Activated CD4-positive, CD25-positive, alpha-beta regulatory T cell treated with anti-CD3 and anti-CD28 coated beads, Interleukin-2, amount 50 U/mL, for 16 hours (primary cell): ENCODE measurements around the gene ADAMTS7.
"Not testable (repeated sequence)": the region's sequence is repeated elsewhere in the genome, so short reads cannot be mapped to it uniquely, and the experiment has no call there.

Experiments
- DNase-seq: peaks from one replicate; pipeline ENCODE4 v3.0.0-alpha.2; 2020; ENCODE audit warnings: low read depth, low spot score

Gene ADAMTS7, protein sequence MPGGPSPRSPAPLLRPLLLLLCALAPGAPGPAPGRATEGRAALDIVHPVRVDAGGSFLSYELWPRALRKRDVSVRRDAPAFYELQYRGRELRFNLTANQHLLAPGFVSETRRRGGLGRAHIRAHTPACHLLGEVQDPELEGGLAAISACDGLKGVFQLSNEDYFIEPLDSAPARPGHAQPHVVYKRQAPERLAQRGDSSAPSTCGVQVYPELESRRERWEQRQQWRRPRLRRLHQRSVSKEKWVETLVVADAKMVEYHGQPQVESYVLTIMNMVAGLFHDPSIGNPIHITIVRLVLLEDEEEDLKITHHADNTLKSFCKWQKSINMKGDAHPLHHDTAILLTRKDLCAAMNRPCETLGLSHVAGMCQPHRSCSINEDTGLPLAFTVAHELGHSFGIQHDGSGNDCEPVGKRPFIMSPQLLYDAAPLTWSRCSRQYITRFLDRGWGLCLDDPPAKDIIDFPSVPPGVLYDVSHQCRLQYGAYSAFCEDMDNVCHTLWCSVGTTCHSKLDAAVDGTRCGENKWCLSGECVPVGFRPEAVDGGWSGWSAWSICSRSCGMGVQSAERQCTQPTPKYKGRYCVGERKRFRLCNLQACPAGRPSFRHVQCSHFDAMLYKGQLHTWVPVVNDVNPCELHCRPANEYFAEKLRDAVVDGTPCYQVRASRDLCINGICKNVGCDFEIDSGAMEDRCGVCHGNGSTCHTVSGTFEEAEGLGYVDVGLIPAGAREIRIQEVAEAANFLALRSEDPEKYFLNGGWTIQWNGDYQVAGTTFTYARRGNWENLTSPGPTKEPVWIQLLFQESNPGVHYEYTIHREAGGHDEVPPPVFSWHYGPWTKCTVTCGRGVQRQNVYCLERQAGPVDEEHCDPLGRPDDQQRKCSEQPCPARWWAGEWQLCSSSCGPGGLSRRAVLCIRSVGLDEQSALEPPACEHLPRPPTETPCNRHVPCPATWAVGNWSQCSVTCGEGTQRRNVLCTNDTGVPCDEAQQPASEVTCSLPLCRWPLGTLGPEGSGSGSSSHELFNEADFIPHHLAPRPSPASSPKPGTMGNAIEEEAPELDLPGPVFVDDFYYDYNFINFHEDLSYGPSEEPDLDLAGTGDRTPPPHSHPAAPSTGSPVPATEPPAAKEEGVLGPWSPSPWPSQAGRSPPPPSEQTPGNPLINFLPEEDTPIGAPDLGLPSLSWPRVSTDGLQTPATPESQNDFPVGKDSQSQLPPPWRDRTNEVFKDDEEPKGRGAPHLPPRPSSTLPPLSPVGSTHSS (N-terminal part only)

GRCh38 chr15:78811124-78811824 lies at the start of gene ADAMTS7:
Gene ADAMTS7 (minus strand): TSS chr15:78811464. CDS start chr15:78811220, 244 bp downstream.
- DNase-seq = peak; percentile 16

- DNase-seq = peak; percentile 36
Observed at GRCh38 chr15:78859971-78860719, 48.9 kb upstream of the ADAMTS7 start.

DNA sequence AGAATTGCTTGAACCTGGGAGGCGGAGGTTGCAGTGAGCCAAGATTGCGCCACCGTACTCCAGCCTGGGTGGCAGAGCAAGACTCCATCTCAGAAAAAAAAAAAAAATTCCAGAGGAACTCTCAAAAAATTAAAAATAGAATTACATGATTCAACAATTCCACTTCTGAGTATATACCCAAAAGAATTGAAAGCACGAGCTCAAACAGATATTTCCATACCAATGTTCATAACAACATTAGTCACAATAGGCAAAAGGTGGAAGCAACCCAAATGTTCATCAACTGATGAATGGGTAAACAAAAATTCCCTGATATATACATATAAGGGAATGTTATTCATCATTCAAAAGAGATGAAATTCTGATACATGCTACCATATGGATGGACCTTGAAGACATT lies 44.5 kb upstream of the ADAMTS7 start:
- no peak for DNase-seq

DNA sequence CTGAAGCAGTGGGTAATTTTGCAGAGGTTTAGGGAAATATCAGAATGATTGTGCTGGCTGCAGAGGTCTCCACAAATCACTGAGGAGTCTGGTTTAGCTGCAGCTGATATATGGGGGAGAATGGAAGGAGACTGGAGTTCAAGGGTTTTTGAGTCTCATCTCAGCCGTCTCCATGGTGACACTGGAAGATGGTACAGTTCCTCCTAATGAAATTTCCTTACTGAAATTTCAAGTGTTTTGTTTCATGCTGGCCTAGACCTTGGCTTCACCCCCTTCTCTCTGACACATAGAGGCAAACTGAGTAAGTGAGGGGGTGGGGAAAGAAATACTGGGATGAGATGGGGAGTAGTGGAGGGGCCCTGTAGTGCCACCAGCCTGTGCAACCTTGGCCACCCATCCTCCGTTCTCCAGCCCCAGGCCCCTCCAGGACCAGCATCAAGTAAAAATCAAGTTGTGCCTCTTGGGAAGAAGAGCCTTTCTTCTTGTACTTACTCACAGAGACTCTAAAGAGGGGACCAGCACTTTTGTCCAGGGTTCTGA lies 43.6 kb upstream of the ADAMTS7 start:
- DNase-seq = no peak

- DNase-seq = no peak
Observed at GRCh38 chr15:78853500-78853899, 42.2 kb upstream of the ADAMTS7 start.

GRCh38 chr15:78850941-78851755 lies 39.9 kb upstream of the ADAMTS7 start:
- DNase-seq = no peak

GRCh38 chr15:78850352-78850751 lies 39.1 kb upstream of the ADAMTS7 start:
- DNase-seq = no peak

DNA sequence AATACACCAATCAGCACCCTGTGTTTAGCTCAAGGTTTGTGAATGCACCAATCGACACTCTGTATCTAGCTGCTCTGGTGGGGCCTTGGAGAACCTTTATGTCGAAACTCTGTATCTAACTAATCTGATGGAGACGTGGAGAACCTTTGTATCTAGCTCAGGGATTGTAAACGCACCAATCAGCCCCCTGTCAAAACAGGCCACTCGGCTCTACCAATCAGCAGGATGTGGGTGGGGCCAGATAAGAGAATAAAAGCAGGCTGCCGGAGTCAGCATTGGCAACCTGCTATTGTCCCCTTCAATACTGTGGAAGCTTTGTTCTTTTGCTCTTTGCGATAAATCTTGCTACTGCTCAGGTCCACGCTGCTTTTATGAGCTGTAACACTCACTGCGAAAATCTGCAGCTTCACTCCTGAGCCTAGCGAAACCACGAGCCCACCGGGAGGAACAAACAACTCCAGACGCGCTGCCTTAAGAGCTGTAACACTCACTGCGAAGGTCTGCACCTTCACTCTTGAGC lies 36.2 kb upstream of the ADAMTS7 start:
- not testable (repeated sequence) for DNase-seq

- DNase-seq = not testable (repeated sequence)
Observed at GRCh38 chr15:78846906-78847305, 35.6 kb upstream of the ADAMTS7 start.

- no peak for DNase-seq
Observed at GRCh38 chr15:78842519-78842918, 31.3 kb upstream of the ADAMTS7 start.

- no peak for DNase-seq
Observed at GRCh38 chr15:78841891-78842290, 30.6 kb upstream of the ADAMTS7 start.

DNA sequence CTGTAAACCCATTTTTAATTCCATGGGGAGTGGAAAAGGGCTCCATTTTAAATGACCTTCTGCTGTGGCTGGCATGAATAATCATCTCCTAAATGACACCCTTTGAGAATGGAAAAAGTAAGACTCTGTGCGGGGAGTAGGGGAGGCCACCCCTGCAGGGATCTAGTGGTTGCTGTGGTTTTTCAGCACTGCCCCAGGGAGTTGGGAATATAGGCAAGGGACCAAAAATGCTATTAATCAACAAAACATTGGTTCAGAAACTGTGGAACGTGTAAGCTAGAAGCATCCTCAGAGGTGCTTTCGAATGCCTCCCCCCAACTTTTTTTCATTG lies 30.1 kb upstream of the ADAMTS7 start:
- no peak for DNase-seq

DNA sequence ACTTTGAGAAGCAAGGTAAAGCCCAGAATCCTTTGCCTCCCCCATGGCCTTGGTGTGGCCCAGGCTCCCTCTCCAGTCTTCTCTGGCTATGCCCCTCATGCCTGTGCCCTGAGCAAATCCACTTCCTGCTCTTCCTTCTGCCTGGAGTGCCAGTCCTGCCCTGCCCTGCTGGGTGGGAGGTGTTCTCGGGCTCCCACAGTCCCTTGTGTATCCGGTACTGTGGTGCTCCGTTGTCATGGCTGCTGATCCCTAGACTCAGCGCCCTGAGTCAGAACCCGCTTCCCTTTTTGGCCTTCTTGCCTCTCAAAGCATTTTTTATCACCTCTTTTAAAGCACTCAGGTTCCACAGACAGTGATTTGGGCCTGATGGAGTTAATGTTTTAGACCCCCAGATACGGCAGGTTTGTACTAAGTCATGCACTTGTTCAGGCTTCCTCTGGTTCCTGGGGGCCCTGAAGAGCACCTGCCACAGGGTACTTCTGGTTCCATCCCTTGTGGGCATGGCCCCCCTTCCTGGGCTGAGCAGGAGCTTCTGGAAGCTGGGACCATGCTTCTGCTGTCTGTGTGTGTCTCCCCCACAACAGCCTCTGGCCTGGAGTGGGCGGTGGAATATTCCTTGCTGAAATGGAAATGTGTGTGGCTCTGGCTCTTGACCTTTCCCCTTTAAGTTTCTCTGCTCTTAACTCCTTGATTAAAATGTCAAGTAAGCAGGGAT lies 29.6 kb upstream of the ADAMTS7 start:
- no peak for DNase-seq

GRCh38 chr15:78839151-78839550 lies 27.9 kb upstream of the ADAMTS7 start:
- not testable (repeated sequence) for DNase-seq

DNA sequence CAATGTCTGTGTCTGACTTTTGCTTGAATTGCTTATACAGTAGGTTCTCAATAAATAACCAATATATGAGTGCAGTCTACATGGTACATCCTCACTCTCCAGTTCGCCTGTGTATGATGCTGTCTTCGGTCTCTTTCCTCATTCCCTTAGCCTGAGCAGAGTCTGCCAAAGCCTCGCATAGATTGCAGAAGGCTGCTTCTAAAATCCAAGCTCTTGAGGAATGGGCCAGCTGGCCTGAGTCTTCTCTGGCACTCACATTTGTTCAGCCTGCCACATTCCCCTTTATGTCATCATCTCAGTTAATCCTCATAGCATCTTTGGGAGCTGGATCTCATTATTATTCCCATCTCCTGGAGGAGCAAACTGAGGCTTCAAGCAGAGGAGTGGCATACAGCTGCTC lies 27.2 kb upstream of the ADAMTS7 start:
- no peak for DNase-seq

DNA sequence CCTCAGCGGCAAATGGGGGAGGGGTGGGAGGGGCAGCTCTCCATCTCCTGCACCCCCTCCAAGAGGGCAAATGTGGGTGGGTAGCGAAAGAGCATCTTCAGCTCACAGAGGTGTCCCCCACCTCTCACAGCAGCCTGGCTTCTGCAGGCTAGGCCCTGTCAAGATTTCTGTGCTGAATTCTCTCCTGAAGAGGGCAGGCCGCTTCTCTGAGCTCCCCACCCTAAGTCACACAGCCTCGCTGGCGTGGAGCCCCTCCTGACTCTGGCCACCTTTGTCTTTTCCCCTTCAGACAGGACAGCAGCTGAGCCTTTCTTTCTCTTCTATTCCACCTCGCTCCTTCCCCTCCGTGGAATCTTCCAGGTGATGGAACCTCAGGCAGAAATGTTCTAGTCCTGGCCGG lies 26.3 kb upstream of the ADAMTS7 start:
- no peak for DNase-seq

DNA sequence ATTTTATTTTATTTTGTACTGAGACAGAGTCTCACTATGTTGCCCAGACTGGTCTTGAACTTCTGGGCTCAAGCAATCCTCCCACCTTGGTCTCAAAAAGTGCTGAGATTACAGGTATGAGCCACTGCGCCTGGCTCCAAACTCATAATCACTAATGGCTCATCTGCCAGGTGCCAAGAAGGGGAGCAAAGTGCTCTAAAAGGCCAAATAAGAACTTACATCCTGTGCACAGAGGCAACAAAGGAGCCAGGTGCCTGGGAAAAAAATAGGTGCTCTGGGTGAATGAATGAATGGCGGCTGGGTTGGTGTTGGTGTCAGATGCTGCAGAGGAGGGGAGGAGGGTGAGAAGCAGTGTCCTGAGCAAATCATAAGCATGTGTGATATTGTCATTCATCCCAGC lies 25.9 kb upstream of the ADAMTS7 start:
- DNase-seq = no peak

DNA sequence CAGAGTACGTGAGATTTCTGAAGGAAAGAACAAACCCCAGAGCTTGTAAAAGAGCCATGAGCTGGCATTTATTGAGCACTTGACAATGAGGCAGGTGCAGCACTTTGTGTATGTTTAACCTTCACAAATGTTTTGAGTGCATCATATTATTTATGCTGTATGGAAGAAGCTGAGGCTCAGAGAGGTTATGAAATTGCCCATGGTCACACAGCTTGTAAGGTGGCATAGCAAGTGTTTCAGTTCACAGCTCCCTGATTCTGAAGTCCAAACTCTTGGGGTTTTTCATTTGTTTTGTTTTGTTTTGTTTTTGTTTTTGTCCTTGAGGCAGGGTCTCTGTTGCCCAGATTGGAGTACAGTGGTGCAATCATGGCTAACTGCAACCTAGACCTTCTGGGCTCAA lies 25.1 kb upstream of the ADAMTS7 start:
- DNase-seq = no peak
